Activated naive CD8-positive, alpha-beta T cell treated with anti-CD3 and anti-CD28 coated beads, Interleukin-2, amount 10 ng/mL, durations not matched to agents 7 days and 5 days (primary cell): Measurements from ENCODE around the gene HERC6. TPM values are rescaled to one million over a fixed set of nuclear protein-coding genes. Genes with fewer than 3 reads are reported as not detected.
"Not testable (repeated sequence)": the region's sequence is repeated elsewhere in the genome, so short reads cannot be mapped to it uniquely, and the experiment has no call there.

Source experiments
- ATAC-seq: fragments of 150-1000 bp; cut with Tn5 transposase; one replicate; pipeline ENCODE4 v1.10.0; 2021; ENCODE audit warnings: low read depth, moderate library complexity
- POLR2A ChIA-PET: fragments of 350-600 bp; sonication (Branson Sonifier 250); formaldehyde crosslinking; loops from one replicate; lab custom pipeline; 2021; ENCODE audit warnings: antibody characterized with exemption; lab: Charles Lee
- DNase-seq: peaks from one replicate; pipeline ENCODE4 v3.0.0; 2021
- H3K27ac Mint-ChIP-seq: one replicate; pipeline ENCODE4 v1.8.0; 2022; ENCODE audit warnings: mild to moderate bottlenecking, mixed read lengths
- H3K27me3 Mint-ChIP-seq: one replicate; pipeline ENCODE4 v1.8.0; 2022; ENCODE audit warnings: mild to moderate bottlenecking, moderate library complexity, mixed read lengths
- H3K36me3 Mint-ChIP-seq: one replicate; pipeline ENCODE4 v1.8.0; 2021; ENCODE audit warnings: mild to moderate bottlenecking, mixed read lengths
- H3K4me1 Mint-ChIP-seq: one replicate; pipeline ENCODE4 v1.8.0; 2021; ENCODE audit warnings: mixed read lengths
- H3K4me3 Mint-ChIP-seq: one replicate; pipeline ENCODE4 v1.8.0; 2022; ENCODE audit warnings: mild to moderate bottlenecking, moderate library complexity, mixed read lengths
- H3K9me3 Mint-ChIP-seq: one replicate; pipeline ENCODE4 v1.8.0; 2021; ENCODE audit warnings: mixed read lengths
- total RNA-seq, 2 experiments: library from RNA; stranded (reverse); gene quantifications; one replicate each; pipeline ENCODE4 v1.2.3, GENCODE V29; 2021

HERC6 gene
- total RNA-seq, 2 experiments from 2014 or later: 36.0 to 36.5 TPM

DNA sequence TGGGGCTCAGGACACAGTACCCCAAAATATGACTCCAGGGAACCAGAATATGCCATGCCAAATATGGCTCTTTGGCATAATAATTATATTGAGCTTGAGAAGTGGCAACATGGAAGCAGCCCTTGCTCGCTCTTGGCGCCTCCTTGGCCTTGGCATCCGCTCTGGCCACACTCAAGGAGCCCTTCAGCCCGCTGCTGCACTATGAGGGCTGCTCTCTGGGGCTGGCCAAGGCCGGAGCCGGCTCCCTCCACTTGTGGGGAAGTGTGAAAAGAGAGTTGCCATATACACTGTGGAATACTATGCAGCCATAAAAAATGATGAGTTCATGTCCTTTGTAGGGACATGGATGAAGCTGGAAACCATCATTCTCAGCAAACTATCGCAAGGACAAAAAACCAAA is 18.4 kb upstream of the HERC6 start:
- no peak for DNase-seq
- Mint-ChIP-seq H3K36me3 (peaks cover 10% of the 10 kb centered on the region), H3K27ac (no peak overlapping the region), H3K4me1 (no peaks in the 10 kb centered on the region), H3K9me3 (peaks cover 20% of the 10 kb centered on the region), H3K4me3 (no peak overlapping the region), H3K27me3 (peaks cover 3% of the 10 kb centered on the region)
- ATAC-seq: no peak
- POLR2A ChIA-PET: no interaction called here

DNA sequence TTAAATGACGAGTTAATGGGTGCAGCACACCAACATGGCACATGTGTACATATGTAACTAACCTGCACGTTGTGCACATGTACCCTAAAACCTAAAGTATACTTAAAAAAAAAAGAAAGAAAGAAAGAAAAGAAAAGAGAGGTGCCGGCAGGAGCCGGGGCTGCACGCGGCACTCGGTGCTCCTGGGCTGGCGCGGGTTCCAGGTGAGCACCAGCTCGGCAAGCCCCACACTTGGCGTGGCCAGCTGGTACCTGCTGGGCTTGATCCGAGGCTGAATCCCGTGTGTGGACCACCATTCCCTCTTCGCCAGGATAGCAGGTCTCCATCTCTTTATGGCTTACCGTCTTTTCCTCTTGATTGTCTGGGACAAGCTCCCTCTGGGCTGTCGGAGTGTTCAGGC is 17.9 kb upstream of the HERC6 start:
- Mint-ChIP-seq H3K4me3 (no peak overlapping the region), H3K27ac (no peak overlapping the region), H3K9me3 (peaks cover 20% of the 10 kb centered on the region), H3K36me3 (peaks cover 10% of the 10 kb centered on the region), H3K27me3 (peaks cover 3% of the 10 kb centered on the region), H3K4me1 (no peaks in the 10 kb centered on the region)
- POLR2A ChIA-PET: interaction anchor here (1.1 kb wide), 1 partner anchor 21 kb away, joined by 3 read pairs; no protein-coding TSS in a partner anchor
- ATAC-seq (no peak), DNase-seq (no peak)

DNA sequence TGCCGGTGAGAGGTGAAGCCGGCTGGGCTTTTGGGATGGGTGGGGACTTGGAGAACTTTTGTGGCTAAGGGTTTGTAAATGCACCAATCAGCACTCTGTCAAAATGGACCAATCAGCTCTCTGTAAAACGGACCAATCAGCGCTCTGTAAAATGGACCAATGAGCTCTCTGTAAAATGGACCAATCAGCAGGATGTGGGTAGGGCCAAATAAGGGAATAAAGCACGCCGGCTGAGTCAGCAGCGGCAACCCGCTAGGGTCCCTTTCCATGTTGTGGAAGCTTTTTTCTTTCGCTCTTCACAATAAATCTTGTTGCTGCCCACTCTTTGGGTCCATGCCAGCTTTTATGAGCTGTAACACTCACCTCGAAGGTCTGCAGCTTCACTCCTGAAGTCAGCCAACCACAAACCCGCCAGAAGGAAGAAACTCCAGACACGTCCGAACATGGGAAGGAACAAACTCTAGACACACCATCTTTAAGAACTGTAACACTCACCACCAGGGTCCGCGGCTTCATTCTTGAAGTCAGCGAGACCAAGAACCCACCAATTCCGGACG is 17.4 kb upstream of the HERC6 start:
- ATAC-seq, H3K27me3 Mint-ChIP-seq, H3K4me1 Mint-ChIP-seq, DNase-seq, H3K4me3 Mint-ChIP-seq, H3K27ac Mint-ChIP-seq, H3K36me3 Mint-ChIP-seq: not testable (repeated sequence)
- peaks cover 20% of the 10 kb centered on the region for H3K9me3 Mint-ChIP-seq
- POLR2A ChIA-PET: interaction anchor here (1.1 kb wide), 1 partner anchor 20 kb away, joined by 3 read pairs; no protein-coding TSS in a partner anchor

DNA sequence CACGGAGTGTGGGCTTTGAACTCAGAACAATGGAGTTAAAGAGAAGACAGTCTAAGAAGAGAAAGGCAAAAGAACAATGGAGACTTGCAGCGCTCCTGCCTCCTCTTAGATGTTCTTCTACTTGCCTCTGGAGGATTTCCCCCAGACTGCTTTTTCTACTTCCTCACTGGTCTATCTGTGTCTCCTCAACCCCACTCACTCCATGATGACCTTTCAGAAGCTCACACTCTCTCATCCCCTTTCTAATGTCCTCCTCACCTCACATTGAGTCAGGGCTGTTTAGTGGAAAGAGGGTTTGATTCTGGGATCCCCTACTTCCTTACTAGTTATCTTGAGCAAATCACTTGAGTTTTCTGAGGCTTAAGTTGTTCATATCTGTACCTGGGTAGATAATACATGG is 12.2 kb upstream of the HERC6 start:
- H3K27ac Mint-ChIP-seq: no peak overlapping the region
- H3K4me3 Mint-ChIP-seq: no peak overlapping the region
- no peaks in the 10 kb centered on the region for H3K27me3 Mint-ChIP-seq
- POLR2A ChIA-PET: interaction anchor here (0.5 kb wide), 1 partner anchor 147 kb away, joined by 4 read pairs; no protein-coding TSS in a partner anchor
- H3K4me1 Mint-ChIP-seq: peaks cover 7% of the 10 kb centered on the region
- no peak for ATAC-seq
- H3K9me3 Mint-ChIP-seq: peaks cover 8% of the 10 kb centered on the region
- H3K36me3 Mint-ChIP-seq: peaks cover 6% of the 10 kb centered on the region
- no peak for DNase-seq

DNA sequence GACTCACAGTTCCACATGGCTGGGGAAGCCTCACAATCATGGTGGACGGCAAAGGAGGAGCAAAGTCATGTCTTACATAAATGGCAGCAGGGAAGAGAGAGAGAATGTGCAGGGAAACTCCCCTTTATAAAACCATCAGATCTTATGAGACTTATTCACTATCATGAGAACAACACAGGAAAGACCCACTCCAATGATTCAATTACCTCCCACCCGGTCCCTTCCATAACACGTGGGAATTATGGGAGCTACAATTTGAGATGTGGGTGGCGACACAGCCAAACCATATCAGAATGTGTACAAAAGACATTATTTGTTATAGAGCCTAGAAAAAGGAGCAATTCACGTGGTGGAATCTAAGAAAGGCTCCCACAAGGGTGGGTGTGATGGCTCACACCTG is 10.8 kb upstream of the HERC6 start:
- peaks cover 5% of the 10 kb centered on the region for H3K27me3 Mint-ChIP-seq
- DNase-seq: no peak
- POLR2A ChIA-PET: no interaction called here
- no peak for ATAC-seq
- peaks cover 5% of the 10 kb centered on the region for H3K9me3 Mint-ChIP-seq
- no peak overlapping the region for H3K4me3 Mint-ChIP-seq
- peaks cover 12% of the 10 kb centered on the region for H3K36me3 Mint-ChIP-seq
- no peak overlapping the region for H3K27ac Mint-ChIP-seq
- peaks cover 7% of the 10 kb centered on the region for H3K4me1 Mint-ChIP-seq

DNA sequence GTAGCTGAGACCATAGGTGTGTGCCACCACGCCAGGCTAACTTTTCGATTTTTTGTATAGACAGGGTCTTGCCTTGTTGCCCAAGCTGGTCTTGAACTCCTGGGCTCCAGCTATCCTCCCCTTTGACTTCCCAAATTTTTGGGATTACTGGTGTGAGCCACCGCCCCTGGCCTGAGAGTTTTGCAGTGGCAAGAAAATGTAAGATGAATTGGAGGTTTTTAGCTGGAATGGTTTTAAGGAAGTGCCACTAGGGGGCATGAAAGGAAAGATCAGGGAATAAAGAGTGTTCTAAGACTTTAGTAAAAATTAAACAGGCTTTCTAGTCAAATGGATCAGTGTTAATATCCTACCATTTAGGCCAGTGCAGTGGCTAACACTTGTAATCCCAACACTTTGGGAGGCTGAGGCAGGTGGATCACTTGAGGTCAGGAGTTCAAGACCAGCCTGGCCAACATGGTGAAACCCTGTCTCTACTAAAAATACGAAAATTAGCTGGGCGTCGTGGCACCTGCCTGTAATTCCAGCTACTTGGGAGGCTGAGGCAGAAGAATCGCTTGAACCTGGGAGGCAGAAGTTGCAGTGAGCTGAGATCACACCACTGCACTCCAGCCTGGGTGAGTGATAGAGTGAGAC is 9.4 kb upstream of the HERC6 start:
- H3K4me1 Mint-ChIP-seq, H3K27me3 Mint-ChIP-seq, ATAC-seq, H3K36me3 Mint-ChIP-seq, DNase-seq, H3K9me3 Mint-ChIP-seq, H3K4me3 Mint-ChIP-seq, H3K27ac Mint-ChIP-seq: not testable (repeated sequence)
- POLR2A ChIA-PET: interaction anchor here (0.6 to 1.1 kb wide), 3 partner anchors 9 to 146 kb away, joined by 3 to 4 read pairs (median 3); partner anchors contain the start of gene HERC6

DNA sequence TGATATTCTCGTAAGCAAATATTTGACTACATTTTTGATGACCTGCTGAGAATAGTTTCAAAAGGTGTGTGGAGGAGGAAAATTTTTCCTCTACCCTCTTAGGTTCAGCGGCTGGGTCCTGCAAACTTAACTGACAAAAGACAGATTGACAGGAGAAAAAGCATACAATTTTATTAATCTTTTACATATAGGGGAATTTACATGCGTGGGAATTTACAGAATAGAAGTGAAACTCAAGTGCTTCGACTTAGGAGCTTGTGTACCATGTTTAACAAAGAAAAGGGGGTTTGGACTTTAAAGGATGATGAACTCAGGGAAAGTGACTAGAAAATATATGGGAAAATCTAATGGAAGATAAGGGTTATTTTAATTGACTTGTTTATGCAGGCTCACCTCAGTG is 2.5 kb downstream of the HERC6 start:
- Mint-ChIP-seq H3K4me1 (peaks cover 45% of the 10 kb centered on the region), H3K27ac (peak overlapping the region; percentile 94), H3K4me3 (peak overlapping the region; percentile 73), H3K27me3 (no peaks in the 10 kb centered on the region), H3K36me3 (peaks cover 48% of the 10 kb centered on the region), H3K9me3 (peaks cover 3% of the 10 kb centered on the region)
- DNase-seq: no peak
- POLR2A ChIA-PET: interaction anchor here (0.7 to 2.4 kb wide), 5 partner anchors 9 to 97 kb away, joined by 3 to 39 read pairs (median 8); partner anchors contain the start of genes HERC5 and PPM1K
- ATAC-seq: no peak

DNA sequence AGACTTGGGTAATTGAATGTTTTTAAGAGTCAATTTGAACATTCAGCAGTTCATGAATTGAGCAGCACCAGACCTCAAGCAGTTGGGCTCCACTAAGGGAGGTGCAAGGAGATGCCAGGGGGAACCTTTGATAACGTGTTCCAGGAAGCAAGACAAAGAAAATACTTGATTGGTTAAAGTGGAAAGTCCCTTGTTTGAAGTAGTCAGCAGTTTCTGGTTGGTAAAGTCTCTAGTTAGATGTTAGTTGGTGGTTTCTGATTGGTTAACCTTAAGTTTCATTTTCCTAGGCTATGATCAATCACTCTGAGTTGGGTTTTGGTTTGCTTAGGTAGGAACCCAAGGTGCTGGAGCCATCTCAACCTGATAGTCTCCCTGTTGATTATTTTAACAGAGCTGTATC is 4.0 kb downstream of the HERC6 start:
- DNase-seq (peak; percentile 42), ATAC-seq (peak; percentile 75)
- H3K4me3 Mint-ChIP-seq: peak overlapping the region; percentile 73
- H3K27ac Mint-ChIP-seq: peak overlapping the region; percentile 94
- no peaks in the 10 kb centered on the region for H3K27me3 Mint-ChIP-seq
- H3K36me3 Mint-ChIP-seq: peaks cover 56% of the 10 kb centered on the region
- H3K4me1 Mint-ChIP-seq: peaks cover 47% of the 10 kb centered on the region
- POLR2A ChIA-PET: interaction anchor here (0.9 to 3.6 kb wide), 5 partner anchors 62 to 440 kb away, joined by 3 to 40 read pairs (median 10); partner anchors contain the start of genes HERC5 and PPM1K
- H3K9me3 Mint-ChIP-seq: peaks cover 1% of the 10 kb centered on the region

DNA sequence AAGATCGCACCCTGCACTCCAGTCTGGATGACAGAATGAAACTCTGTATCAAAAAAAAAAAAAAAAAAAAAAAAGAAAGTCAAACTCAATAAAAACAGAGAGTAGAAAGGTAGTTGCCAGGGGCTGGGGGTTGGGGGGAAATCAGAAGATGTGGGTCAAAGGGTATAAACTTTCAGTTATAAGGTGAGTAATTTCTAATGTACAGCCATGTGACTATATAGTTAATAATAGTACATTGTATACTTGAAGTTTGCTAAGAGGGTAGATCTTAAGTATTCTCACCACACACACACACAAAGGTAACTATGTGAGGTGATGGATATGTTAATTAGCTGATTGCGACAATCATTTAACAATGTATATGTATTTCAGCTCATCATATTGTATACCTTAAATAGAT is 11.5 kb downstream of the HERC6 start:
- Mint-ChIP-seq H3K27ac (no peak overlapping the region), H3K27me3 (no peaks in the 10 kb centered on the region), H3K9me3 (peaks cover 1% of the 10 kb centered on the region), H3K4me1 (peaks cover 16% of the 10 kb centered on the region), H3K4me3 (no peak overlapping the region), H3K36me3 (peaks cover 62% of the 10 kb centered on the region)
- POLR2A ChIA-PET: interaction anchor here (0.5 to 2.7 kb wide), 3 partner anchors 8 to 107 kb away, joined by 4 to 8 read pairs (median 6); partner anchors contain the start of gene HERC5
- DNase-seq (no peak), ATAC-seq (no peak)

DNA sequence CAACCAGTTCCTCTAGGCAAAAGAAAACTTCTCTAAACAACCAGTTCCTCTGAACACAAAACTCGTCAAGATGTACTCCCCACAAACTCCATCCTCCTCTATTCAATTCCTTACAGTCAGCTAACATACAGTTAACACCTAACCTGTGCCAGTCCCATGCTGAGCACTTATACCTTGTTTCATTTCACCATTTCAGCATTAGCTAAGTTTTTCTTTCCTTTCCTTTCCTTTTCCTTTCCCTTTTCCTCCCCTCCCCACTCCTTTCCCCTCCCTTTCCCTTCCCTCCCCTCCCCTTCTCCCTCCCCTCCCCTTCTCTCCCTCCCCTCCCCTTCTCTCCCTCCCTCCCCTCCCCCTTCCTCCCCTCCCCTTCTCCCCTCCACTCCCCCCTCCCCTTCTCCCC is 13.1 kb downstream of the HERC6 start:
- no peaks in the 10 kb centered on the region for H3K9me3 Mint-ChIP-seq
- no peaks in the 10 kb centered on the region for H3K27me3 Mint-ChIP-seq
- POLR2A ChIA-PET: interaction anchor here (2.7 kb wide), 1 partner anchor 65 kb away, joined by 8 read pairs; the partner anchor contains the start of gene HERC5
- peaks cover 57% of the 10 kb centered on the region for H3K36me3 Mint-ChIP-seq
- DNase-seq: no peak
- no peak for ATAC-seq
- no peak overlapping the region for H3K27ac Mint-ChIP-seq
- no peak overlapping the region for H3K4me3 Mint-ChIP-seq
- H3K4me1 Mint-ChIP-seq: peaks cover 12% of the 10 kb centered on the region

DNA sequence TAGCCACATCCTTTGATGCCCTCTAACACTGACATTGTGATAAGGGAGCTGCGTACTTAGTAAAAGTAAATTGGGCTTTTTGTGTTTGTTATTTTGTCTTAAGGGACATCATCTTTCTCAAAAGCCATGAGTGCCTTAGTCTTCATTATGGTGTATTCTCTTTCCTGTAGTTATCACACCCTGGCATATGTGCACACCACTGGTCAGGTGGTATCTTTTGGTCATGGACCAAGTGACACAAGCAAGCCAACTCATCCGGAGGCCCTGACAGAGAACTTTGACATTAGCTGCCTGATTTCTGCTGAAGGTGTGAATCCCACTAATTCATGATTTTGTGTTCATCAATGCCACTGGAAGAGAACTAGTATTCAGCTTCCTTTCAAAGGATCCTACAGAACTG is 18.0 kb downstream of the HERC6 start:
- Mint-ChIP-seq H3K27me3 (no peaks in the 10 kb centered on the region), H3K36me3 (peaks cover 43% of the 10 kb centered on the region), H3K4me1 (peaks cover 4% of the 10 kb centered on the region), H3K4me3 (no peak overlapping the region), H3K9me3 (no peaks in the 10 kb centered on the region), H3K27ac (no peak overlapping the region)
- DNase-seq: no peak
- no peak for ATAC-seq
- POLR2A ChIA-PET: no interaction called here

DNA sequence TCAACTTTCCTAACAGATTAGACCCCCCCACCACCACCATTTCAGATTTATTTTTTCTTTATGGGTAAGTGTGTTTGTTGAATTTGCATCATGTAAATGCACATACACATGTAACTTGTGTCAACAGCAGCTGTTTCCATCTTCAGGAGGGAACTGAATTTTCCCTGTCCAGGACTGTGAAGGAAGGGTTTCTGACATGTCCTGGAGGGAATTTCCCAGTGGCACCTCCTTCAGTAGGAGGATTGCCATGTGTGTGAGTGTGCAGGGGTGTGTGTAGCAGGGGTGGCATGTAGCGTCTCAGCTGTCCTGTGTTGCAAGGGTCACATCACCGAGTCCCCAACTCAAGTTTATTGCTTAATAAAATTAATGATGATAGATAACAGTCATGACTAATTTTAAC is 19.7 kb downstream of the HERC6 start:
- H3K9me3 Mint-ChIP-seq: no peaks in the 10 kb centered on the region
- no peak overlapping the region for H3K4me3 Mint-ChIP-seq
- H3K36me3 Mint-ChIP-seq: peaks cover 33% of the 10 kb centered on the region
- no peak overlapping the region for H3K27ac Mint-ChIP-seq
- ATAC-seq (no peak), DNase-seq (no peak)
- POLR2A ChIA-PET: no interaction called here
- H3K27me3 Mint-ChIP-seq: no peaks in the 10 kb centered on the region
- peaks cover 2% of the 10 kb centered on the region for H3K4me1 Mint-ChIP-seq

DNA sequence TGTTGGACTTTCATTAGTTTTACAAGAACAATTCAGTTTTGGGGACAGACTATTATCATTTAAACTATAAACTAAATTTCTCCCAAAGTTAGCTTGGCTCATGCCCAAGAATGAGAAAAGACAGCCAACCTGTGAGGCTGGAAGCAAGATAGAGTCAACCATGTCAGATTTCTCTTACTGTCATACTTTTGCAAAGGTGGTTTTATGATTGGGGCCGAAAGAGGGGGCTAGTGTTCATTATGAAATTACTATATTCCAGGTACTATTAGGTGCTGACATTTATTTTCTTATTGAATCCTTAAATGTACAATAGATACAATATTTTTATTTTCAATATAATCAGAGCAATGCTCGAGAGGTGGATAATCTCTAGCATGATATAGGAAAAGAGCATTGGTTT is 30.6 kb downstream of the HERC6 start:
- no peaks in the 10 kb centered on the region for H3K27me3 Mint-ChIP-seq
- H3K36me3 Mint-ChIP-seq: peaks cover 58% of the 10 kb centered on the region
- H3K4me3 Mint-ChIP-seq: no peak overlapping the region
- DNase-seq (no peak), ATAC-seq (no peak)
- H3K4me1 Mint-ChIP-seq: no peaks in the 10 kb centered on the region
- no peak overlapping the region for H3K27ac Mint-ChIP-seq
- POLR2A ChIA-PET: no interaction called here
- H3K9me3 Mint-ChIP-seq: no peaks in the 10 kb centered on the region

DNA sequence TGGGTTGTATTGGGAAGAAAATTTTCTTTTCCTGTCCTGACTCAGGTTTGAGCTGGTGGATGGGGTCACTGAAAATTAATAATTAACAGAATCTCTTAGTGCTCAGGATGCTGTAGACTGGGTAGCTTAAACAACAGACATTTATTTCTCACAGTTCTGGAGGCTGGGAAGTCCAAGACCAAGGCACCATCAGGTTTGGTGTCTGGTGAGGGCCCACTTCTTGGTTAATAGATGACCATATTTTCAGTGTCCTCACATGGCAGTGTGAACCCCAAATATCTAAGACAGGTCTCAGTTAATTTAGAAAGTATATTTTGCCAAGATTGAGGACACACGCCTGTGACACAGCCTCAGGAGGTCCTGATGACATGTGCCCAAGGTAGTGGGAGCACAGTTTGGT is 31.1 kb downstream of the HERC6 start:
- no peak overlapping the region for H3K27ac Mint-ChIP-seq
- POLR2A ChIA-PET: no interaction called here
- H3K4me3 Mint-ChIP-seq: no peak overlapping the region
- DNase-seq (no peak), ATAC-seq (no peak)
- no peaks in the 10 kb centered on the region for H3K4me1 Mint-ChIP-seq
- H3K27me3 Mint-ChIP-seq: no peaks in the 10 kb centered on the region
- peaks cover 58% of the 10 kb centered on the region for H3K36me3 Mint-ChIP-seq
- no peaks in the 10 kb centered on the region for H3K9me3 Mint-ChIP-seq
